Ovary (tissue), 9 donors: Measurements from ENCODE around the gene BBS10. TPM values are rescaled to one million over a fixed set of nuclear protein-coding genes. Genes with fewer than 3 reads are reported as not detected.
"Not testable (repeated sequence)": the region's sequence is repeated elsewhere in the genome, so short reads cannot be mapped to it uniquely, and the experiment has no call there.

Experiments used
- DNase-seq, 5 donors: peaks; one replicate each; pipeline ENCODE4 v3.0.0-alpha.2; 2019 to 2020
- H3K27ac ChIP-seq, 2 donors: fragments of 200-600 bp; one replicate each; pipeline versions ENCODE4 v1.5.1 to v1.8.0; 2019 to 2022
- H3K27me3 ChIP-seq: fragments of 200-600 bp; one replicate; pipeline ENCODE4 v1.8.0; 2022
- H3K36me3 ChIP-seq: fragments of 200-600 bp; sonication (generic); one replicate; pipeline ENCODE4 v1.5.1; 2019
- H3K4me1 ChIP-seq: one replicate; pipeline ENCODE4 v1.8.1; 2013; ENCODE audit warnings: mild to moderate bottlenecking, moderate library complexity; ENCODE audit not compliant: insufficient read depth
- H3K4me3 ChIP-seq: fragments of 200-600 bp; sonication (generic); one replicate; pipeline ENCODE4 v1.5.1; 2017
- H3K9me3 ChIP-seq, 2 donors: fragments of 200-600 bp in 1 of 2; sonication (generic) in 1 of 2; one replicate each; pipeline versions ENCODE4 v1.5.1 to v1.8.1; 2013 to 2019; ENCODE audit warnings: mild to moderate bottlenecking in 1 of 2, moderate library complexity in 1 of 2
- CTCF ChIP-seq, 3 donors: fragments of 450-650 bp in 2 of 3; fragments of 200-600 bp in 1 of 3; IDR thresholded peaks; one replicate each; pipeline versions ENCODE4 v1.5.1 to v1.8.0; 2016 to 2022; ENCODE audit warnings: antibody characterized with exemption in 3 of 3, mild to moderate bottlenecking in 1 of 3
- EP300 ChIP-seq: sonication (generic); formaldehyde crosslinking; IDR thresholded peaks from one replicate; pipeline ENCODE4 v1.6.1; 2017; ENCODE audit warnings: antibody characterized with exemption
- POLR2A ChIP-seq: fragments of 450-650 bp; IDR thresholded peaks from one replicate; pipeline ENCODE4 v1.6.1; 2017; ENCODE audit warnings: antibody characterized with exemption, mild to moderate bottlenecking, moderate library complexity
- WGBS, 3 donors: extraction: QIAGEN DNeasy Blood & Tissue Kit in 1 of 3; methylation state at CpG; one replicate each; pipeline versions ENCODE4 v1.1.5 to v1.1.7; 2013 to 2017; 5-methylcytosine and 5-hydroxymethylcytosine counted together
- intact Hi-C, 4 donors: fragments of 100-400 bp; cut with DNase I; formaldehyde crosslinking; loops; one replicate each; pipeline versions ENCODE4 v1.11.0 to v1.15.1; 2022 to 2023
- polyA plus RNA-seq, 2 donors: library from polyadenylated mRNA; stranded (reverse); fragments of 200-250 nt in 1 of 2; fragments of 350-450 nt in 1 of 2; fragmentation: Illumina TruSeq in 1 of 2; extraction: RNeasy Lipid Tissue Mini Kit (QIAGEN cat#74804) in 1 of 2; gene quantifications; one replicate each; pipeline ENCODE4 v1.2.3, GENCODE V29; 2013 to 2014
- total RNA-seq, 7 donors: library from RNA; depleted of rRNA in 2 of 7; stranded (reverse); fragments of >200 nt in 2 of 7; fragmentation: NEBNext Ultra II Directional in 3 of 7; extraction: Animal tissue kit (Norgen Biotek cat#: 25700) in 3 of 7; gene quantifications; one replicate each; pipeline versions ENCODE4 v1.1.0 to v1.2.4, GENCODE V29; 2016 to 2023
- donor health status: DM: no; HTN: no; CAD: no; lungs with moderate emphysema.
- donor health status: DM: no; HTN: no; CAD: no.
- donor health status: Bipolar disorder and iron deficiency.
- donor health status: DM: yes; HTN: yes; CAD: no.
- donor health status: DM: no; HTN: no; CAD: no.
- donor health status: DM: yes; HTN: yes; CAD: no.

Gene BBS10
- total and polyA plus RNA-seq, 9 donors: 8.3 to 14.8 (median 12.0) TPM

GRCh38 chr12:76383988-76384387, 35.8 kb upstream of the BBS10 start:
- intact Hi-C loops: no loop called here
- H3K27ac ChIP-seq: no peak overlapping the region
- H3K27me3 ChIP-seq: no peaks in the 10 kb centered on the region
- TF ChIP-seq POLR2A: no peak
- no peak for TF ChIP-seq CTCF (IDR thresholded peaks at IDR 0.05)
- TF ChIP-seq EP300: no peak
- 96 to 97% (median 97%) methylated on average over 3 of the region's 3 CpGs for WGBS, 3 donors
- no peak overlapping the region for H3K4me3 ChIP-seq
- H3K36me3 ChIP-seq: no peaks in the 10 kb centered on the region
- no peak for DNase-seq
- no peaks in the 10 kb centered on the region for H3K9me3 ChIP-seq
- H3K4me1 ChIP-seq: no peaks in the 10 kb centered on the region

GRCh38 chr12:76379261-76379660, 31.0 kb upstream of the BBS10 start:
- no peak for TF ChIP-seq EP300
- no peak for TF ChIP-seq CTCF (IDR thresholded peaks at IDR 0.05)
- TF ChIP-seq POLR2A: no peak

GRCh38 chr12:76376876-76377275, 28.7 kb upstream of the BBS10 start:
- H3K27ac ChIP-seq, H3K27me3 ChIP-seq, H3K4me1 ChIP-seq, intact Hi-C loops, H3K36me3 ChIP-seq, DNase-seq, H3K4me3 ChIP-seq, H3K9me3 ChIP-seq: not testable (repeated sequence)
- WGBS, 3 donors: 93 to 100% (median 98%) methylated on average over 1 of the region's 1 CpG

More at GRCh38 chr12:76379261-76379660, 31.0 kb upstream of the BBS10 start:
- intact Hi-C loops: no loop called here
- no peaks in the 10 kb centered on the region for H3K27me3 ChIP-seq
- H3K4me1 ChIP-seq: no peaks in the 10 kb centered on the region
- H3K36me3 ChIP-seq: no peaks in the 10 kb centered on the region
- WGBS, 3 donors: 94 to 99% (median 95%) methylated on average over 1 of the region's 1 CpG
- no peaks in the 10 kb centered on the region for H3K9me3 ChIP-seq
- no peak overlapping the region for H3K27ac ChIP-seq
- no peak for DNase-seq
- no peak overlapping the region for H3K4me3 ChIP-seq

- Histone ChIP-seq H3K36me3 (no peaks in the 10 kb centered on the region), H3K9me3 (no peaks in the 10 kb centered on the region), H3K27me3 (no peaks in the 10 kb centered on the region), H3K27ac (no peak overlapping the region), H3K4me3 (no peak overlapping the region), H3K4me1 (no peaks in the 10 kb centered on the region)
- TF ChIP-seq CTCF (IDR thresholded peaks at IDR 0.05) (no peak), EP300 (no peak), POLR2A (no peak)
- intact Hi-C loops: no loop called here
- no peak for DNase-seq
Measured at GRCh38 chr12:76375939-76376338, 27.7 kb upstream of the BBS10 start.

DNA sequence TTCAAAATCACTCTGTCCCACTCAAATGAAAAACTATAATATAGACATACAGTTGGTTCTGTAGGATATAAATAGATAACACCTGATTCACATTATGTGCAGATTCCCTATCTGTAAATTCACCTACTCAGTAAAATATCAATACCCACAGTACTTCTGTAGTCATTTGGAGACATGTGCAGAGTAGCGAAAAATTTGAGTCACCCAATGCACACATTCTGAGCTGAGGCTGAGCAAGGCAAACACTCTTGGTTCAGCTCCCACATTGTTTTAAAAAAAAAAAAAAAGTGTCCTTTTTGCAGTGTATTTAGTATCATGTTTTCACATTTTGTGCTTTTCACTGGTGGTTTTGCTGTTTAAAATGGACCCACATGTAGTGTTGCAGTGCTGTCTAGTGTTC, 27.3 kb upstream of the BBS10 start:
- 96 to 97% (median 97%) methylated on average over 1 of the region's 1 CpG for WGBS, 3 donors
- intact Hi-C loops: no loop called here
- Histone ChIP-seq H3K36me3 (no peaks in the 10 kb centered on the region), H3K9me3 (no peaks in the 10 kb centered on the region), H3K27me3 (no peaks in the 10 kb centered on the region), H3K27ac (no peak overlapping the region), H3K4me1 (no peaks in the 10 kb centered on the region), H3K4me3 (no peak overlapping the region)
- no peak for TF ChIP-seq CTCF (IDR thresholded peaks at IDR 0.05)
- no peak for TF ChIP-seq EP300
- no peak for TF ChIP-seq POLR2A
- DNase-seq: no peak
